Gastroesophageal sphincter (tissue), 3 donors: ENCODE data around the gene PARD3B.

ENCODE experiments used
- CTCF ChIP-seq, 4 experiments: fragments of 200-600 bp in 2 of 4; fragments of 450-650 bp in 2 of 4; sonication (generic) in 1 of 4; IDR thresholded peaks; one replicate each; pipeline ENCODE4 v1.5.1; 2017 to 2019; ENCODE audit warnings: antibody characterized with exemption in 4 of 4, mild to moderate bottlenecking in 2 of 4, moderate library complexity in 2 of 4
- POLR2A ChIP-seq, 2 donors: fragments of 450-650 bp; IDR thresholded peaks; one replicate each; pipeline ENCODE4 v1.6.1; 2017; ENCODE audit warnings: antibody characterized with exemption in 2 of 2, mild to moderate bottlenecking in 2 of 2, moderate library complexity in 1 of 2

- TF ChIP-seq POLR2A (IDR thresholded peaks at IDR 0.05) = no peak
- TF ChIP-seq CTCF (IDR thresholded peaks at IDR 0.05) = no peak
Observed at GRCh38 chr2:204503869-204504268, 41.4 kb upstream of the PARD3B start.
